BE2C (cell line): ENCODE measurements around the gene KANSL3.

Experiments used
- DNase-seq: peaks from one replicate; pipeline ENCODE4 v3.0.0-alpha.2; 2020
- H3K27me3 ChIP-seq: fragments of 250-450 bp; sonication (Bioruptor Pico); 2 replicates; pipeline ENCODE4 v1.5.1; 2020; ENCODE audit warnings: mild to moderate bottlenecking
- H3K36me3 ChIP-seq: fragments of 250-450 bp; sonication (Bioruptor Pico); 2 replicates; pipeline ENCODE4 v1.5.1; 2020; ENCODE audit warnings: mild to moderate bottlenecking
- H3K4me1 ChIP-seq: fragments of 250-450 bp; sonication (Bioruptor Pico); 2 replicates; pipeline ENCODE4 v1.5.1; 2020
- H3K4me3 ChIP-seq: 2 replicates; pipeline ENCODE4 v1.5.1; 2011; ENCODE audit warnings: low read depth, low read length
- H3K9me3 ChIP-seq: fragments of 250-450 bp; sonication (Bioruptor Pico); 2 replicates; pipeline ENCODE4 v1.5.1; 2020
- CTCF ChIP-seq: IDR thresholded peaks from 2 replicates; pipeline ENCODE4 v1.5.1; 2012; ENCODE audit warnings: mild to moderate bottlenecking, low read depth, low read length

The KANSL3 gene

GRCh38 chr2:96550787-96551604, 87.1 kb downstream of the KANSL3 start:
- Histone ChIP-seq H3K4me3 (no peak overlapping the region), H3K36me3 (no peaks in the 10 kb centered on the region), H3K4me1 (no peaks in the 10 kb centered on the region), H3K9me3 (no peaks in the 10 kb centered on the region), H3K27me3 (no peaks in the 10 kb centered on the region)
- no peak for TF ChIP-seq CTCF
- no peak for DNase-seq

- H3K36me3 ChIP-seq: no peaks in the 10 kb centered on the region
- H3K4me1 ChIP-seq: no peaks in the 10 kb centered on the region
- TF ChIP-seq CTCF: no peak
- DNase-seq: no peak
- no peak overlapping the region for H3K4me3 ChIP-seq
- no peaks in the 10 kb centered on the region for H3K27me3 ChIP-seq
- no peaks in the 10 kb centered on the region for H3K9me3 ChIP-seq
Measured at GRCh38 chr2:96549967-96550786, 87.9 kb downstream of the KANSL3 start.

- Histone ChIP-seq H3K4me1 (no peaks in the 10 kb centered on the region), H3K9me3 (no peaks in the 10 kb centered on the region), H3K36me3 (no peaks in the 10 kb centered on the region), H3K27me3 (no peaks in the 10 kb centered on the region), H3K4me3 (no peak overlapping the region)
- DNase-seq: no peak
- no peak for TF ChIP-seq CTCF
Measured at GRCh38 chr2:96549466-96549785, 88.7 kb downstream of the KANSL3 start.

GRCh38 chr2:96548558-96549465, 89.3 kb downstream of the KANSL3 start:
- H3K27me3 ChIP-seq: no peaks in the 10 kb centered on the region
- H3K9me3 ChIP-seq: no peaks in the 10 kb centered on the region
- H3K4me3 ChIP-seq: no peak overlapping the region
- no peak for DNase-seq
- H3K36me3 ChIP-seq: no peaks in the 10 kb centered on the region
- no peaks in the 10 kb centered on the region for H3K4me1 ChIP-seq
- TF ChIP-seq CTCF: no peak

GRCh38 chr2:96547731-96548171, 90.4 kb downstream of the KANSL3 start:
- DNase-seq: no peak
- Histone ChIP-seq H3K36me3 (no peaks in the 10 kb centered on the region), H3K4me1 (no peaks in the 10 kb centered on the region), H3K4me3 (no peak overlapping the region), H3K9me3 (no peaks in the 10 kb centered on the region), H3K27me3 (no peaks in the 10 kb centered on the region)
- no peak for TF ChIP-seq CTCF
